Ovary (tissue), 3 donors: ENCODE measurements around the gene MTHFD1L.

Experiments used
- CTCF ChIP-seq, 3 donors: fragments of 450-650 bp in 2 of 3; fragments of 200-600 bp in 1 of 3; IDR thresholded peaks; one replicate each; pipeline versions ENCODE4 v1.5.1 to v1.8.0; 2016 to 2022; ENCODE audit warnings: antibody characterized with exemption in 3 of 3, mild to moderate bottlenecking in 1 of 3
- EP300 ChIP-seq: sonication (generic); formaldehyde crosslinking; IDR thresholded peaks from one replicate; pipeline ENCODE4 v1.6.1; 2017; ENCODE audit warnings: antibody characterized with exemption
- POLR2A ChIP-seq: fragments of 450-650 bp; IDR thresholded peaks from one replicate; pipeline ENCODE4 v1.6.1; 2017; ENCODE audit warnings: antibody characterized with exemption, mild to moderate bottlenecking, moderate library complexity
- donor health status: DM: no; HTN: no; CAD: no.

GRCh38 chr6:150881911-150882481 lies 16.5 kb downstream of the MTHFD1L start:
- TF ChIP-seq CTCF (IDR thresholded peaks at IDR 0.05) (no peak), EP300 (peak; percentile 58), POLR2A (no peak)
